DMS53 treated with DMSO at 0.1 percent for 48 hours (cell line): ENCODE data around the gene C5orf46.

Source experiments
- DNase-seq: peaks from one replicate; lab custom pipeline; 2025; ENCODE audit not compliant: unreplicated experiment; lab: John Stamatoyannopoulos, UW

The C5orf46 gene

DNA sequence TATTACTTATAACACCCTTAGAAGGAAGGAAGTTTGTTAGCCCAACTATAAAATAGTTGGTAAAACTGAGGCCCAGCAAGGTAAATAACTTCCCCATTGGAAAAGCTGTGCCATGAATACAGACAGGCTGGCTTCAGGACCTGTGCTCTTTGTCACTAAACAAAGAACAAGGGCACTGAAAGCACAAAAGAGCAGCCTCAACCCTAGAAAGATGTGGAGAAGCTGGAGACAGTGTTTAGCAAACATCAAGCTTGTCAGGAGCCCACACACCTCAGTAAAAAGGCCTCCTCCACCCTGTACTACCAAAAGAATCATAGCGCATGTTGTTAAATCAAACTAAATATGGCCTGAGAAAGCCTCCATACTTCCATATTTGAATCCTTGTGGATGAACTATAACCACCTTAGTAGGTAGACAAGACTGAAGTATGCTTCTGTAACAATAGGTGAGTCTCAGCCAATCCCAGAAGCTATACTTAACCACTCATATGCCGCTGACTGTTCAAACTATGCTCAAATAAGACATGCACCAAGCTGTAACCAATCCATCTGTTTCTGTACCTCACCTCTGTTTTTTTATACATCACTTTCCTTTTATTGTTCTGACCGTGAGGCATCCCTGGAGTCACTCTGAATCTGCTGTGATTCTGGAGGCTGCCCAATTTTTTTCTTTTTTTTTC is 46.2 kb downstream of the C5orf46 start:
- no peak for DNase-seq

DNA sequence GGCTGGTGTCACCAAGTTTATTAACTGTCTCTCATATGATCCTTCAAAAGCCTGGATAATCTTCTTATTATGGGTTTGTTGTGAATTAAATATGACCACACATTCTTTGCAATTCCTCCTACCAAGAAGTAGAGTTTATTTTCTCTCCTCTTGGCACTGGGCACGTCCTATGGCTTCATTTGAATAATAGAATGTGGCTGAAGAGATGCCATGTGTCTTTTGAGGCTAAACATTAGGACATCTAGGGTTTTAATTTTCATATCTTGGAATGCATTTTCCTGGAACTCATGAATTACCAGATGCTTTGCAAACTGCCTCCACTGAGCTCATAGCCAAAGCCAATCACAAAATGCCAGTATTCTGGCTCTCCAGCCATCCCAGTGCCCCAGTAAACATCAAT is 47.8 kb downstream of the C5orf46 start:
- DNase-seq = no peak

DNA sequence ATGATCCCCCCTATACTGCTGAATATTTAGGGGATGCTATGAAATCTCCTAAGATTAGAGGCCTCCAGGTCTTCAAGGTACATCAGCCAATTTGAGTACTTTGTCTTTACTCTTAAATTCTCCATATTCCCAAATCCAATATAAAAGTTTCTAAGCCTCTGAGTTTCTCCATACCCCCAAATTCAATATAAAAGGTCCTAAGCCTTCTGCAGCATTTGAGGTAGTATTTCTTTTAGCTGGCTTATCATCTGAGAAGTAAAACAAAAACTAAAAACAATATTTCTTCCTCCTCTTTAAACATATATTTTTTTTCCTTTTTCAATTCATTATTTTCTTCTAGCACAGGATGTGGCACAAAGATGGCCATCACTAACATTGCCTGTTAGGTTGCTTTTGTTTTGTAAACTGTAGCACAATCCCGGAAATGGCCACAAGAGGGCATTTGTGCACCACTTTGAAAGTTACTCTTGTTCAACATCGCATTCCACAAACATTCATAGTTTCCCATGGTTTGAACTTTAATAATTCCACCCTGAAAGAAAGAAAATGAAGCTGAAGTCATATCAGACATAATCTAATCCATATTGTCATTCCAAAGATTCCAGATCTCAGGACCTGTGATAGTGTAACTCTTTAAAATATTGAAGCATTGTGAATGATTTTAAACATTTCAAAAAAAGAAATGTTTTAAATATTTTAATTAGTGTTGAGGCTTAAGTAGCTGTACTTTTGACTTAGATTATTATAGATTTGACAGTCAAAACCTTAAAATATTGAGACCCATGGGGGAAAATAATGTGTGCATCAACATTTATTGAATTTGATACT is 48.8 kb downstream of the C5orf46 start:
- peak; percentile 55 for DNase-seq

GRCh38 chr5:147856801-147857200 is 49.5 kb downstream of the C5orf46 start:
- DNase-seq = no peak

- no peak for DNase-seq
Observed at GRCh38 chr5:147855774-147856069, 50.6 kb downstream of the C5orf46 start.

GRCh38 chr5:147854894-147855773 is 51.2 kb downstream of the C5orf46 start:
- DNase-seq = no peak

- no peak for DNase-seq
Observed at GRCh38 chr5:147854331-147854730, 52.0 kb downstream of the C5orf46 start.

- DNase-seq = no peak
Observed at GRCh38 chr5:147853372-147853987, 52.9 kb downstream of the C5orf46 start.

GRCh38 chr5:147852365-147852764 is 54.0 kb downstream of the C5orf46 start:
- DNase-seq = no peak

DNA sequence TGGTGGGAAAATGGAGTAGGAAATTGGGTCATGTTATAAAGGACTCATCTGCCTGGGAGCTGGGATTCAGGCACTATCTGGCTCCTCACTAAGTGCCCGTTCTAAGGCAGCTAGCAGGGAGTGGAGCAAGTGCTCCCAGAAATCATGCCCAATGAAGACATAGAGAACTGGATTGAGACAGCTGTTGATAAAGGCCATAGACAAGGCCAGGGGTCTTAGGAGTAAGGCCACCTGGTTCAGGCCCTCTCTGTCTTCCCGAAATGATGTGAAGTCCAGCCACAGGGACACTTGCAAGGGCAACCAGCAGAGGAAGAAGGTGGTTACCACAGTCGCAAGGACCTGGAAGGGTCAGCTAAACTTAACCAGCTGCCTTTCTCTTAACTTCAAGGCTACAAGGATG is 54.8 kb downstream of the C5orf46 start:
- DNase-seq = no peak

DNA sequence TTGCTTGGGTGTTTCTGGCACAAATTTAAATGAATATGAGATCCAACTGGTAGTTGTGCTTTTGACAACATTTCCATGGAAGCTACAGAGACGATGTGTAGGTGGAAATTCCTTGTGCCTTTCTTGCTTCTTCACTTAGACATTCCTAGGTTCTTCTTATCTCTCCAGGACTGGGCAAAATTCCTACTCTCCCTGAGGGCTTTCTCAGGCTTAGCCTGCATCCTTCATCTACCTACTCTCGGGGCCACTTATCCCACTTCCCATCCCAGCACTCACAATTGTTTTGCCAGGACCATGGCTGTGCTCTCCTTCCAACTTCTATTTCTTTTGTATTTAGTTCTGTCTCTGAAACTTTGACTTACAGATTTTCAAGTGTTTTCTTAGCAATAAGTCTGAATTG is 57.1 kb downstream of the C5orf46 start:
- DNase-seq = no peak

GRCh38 chr5:147845618-147846017 is 60.7 kb downstream of the C5orf46 start:
- no peak for DNase-seq

GRCh38 chr5:147844846-147845245 is 61.5 kb downstream of the C5orf46 start:
- DNase-seq = no peak

DNA sequence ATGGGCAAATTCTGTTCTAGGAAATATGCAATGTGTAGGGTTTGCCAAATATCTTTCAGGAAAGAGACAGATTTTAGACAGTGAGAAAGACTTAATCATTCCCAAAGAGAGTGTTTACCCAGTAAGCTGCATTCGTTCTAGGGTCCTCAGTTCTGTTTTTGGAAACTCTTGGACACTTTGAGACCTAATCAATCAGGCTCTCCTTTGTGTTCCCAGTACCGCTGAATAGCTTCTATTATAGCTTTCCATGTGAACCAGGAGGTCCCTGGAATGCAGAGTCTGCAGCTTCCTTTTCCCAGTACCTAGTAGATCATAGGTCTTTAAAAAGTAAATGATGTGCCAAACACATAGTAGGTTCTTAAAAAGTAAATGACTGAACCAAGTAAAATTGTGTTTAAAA is 63.5 kb downstream of the C5orf46 start:
- no peak for DNase-seq
